ENCODE results near the gene MAP2K5. TPM values are rescaled to one million over a fixed set of nuclear protein-coding genes. Genes with fewer than 3 reads are reported as not detected.

The MAP2K5 gene
- total RNA-seq, 2 experiments from 2014 or later, result 22.2 to 27.9 TPM

GRCh38 chr15:67825881-67826716 lies 283.6 kb downstream of the MAP2K5 start:
- Mint-ChIP-seq H3K27ac (no peak overlapping the region), H3K36me3 (ENCODE audit: low read depth) (no peaks in the 10 kb centered on the region), H3K4me3 (peak overlapping the region; percentile 70), H3K27me3 (peaks cover 80% of the 10 kb centered on the region), H3K4me1 (ENCODE audit: low read depth) (peaks cover 65% of the 10 kb centered on the region), H3K9me3 (no peaks in the 10 kb centered on the region)
- Histone ChIP-seq H3K9me3 (ENCODE audit: control insufficient read depth in 1 of 2, insufficient read depth in 1 of 2, low read length in 2 of 2) (peaks cover 0 to 63% of the 10 kb centered on the region in 2 experiments), H3K27me3 (ENCODE audit: control insufficient read depth in 1 of 2, insufficient read depth in 2 of 2, low read length in 2 of 2) (peaks cover 73 to 85% of the 10 kb centered on the region in 2 experiments), H3K36me3 (ENCODE audit: insufficient read depth, low read length) (no peaks in the 10 kb centered on the region), H3K27ac (ENCODE audit: low read depth in 1 of 2, low read length in 2 of 2) (no peak overlapping the region), H3K4me1 (ENCODE audit: insufficient read depth, low read length) (peaks cover 82% of the 10 kb centered on the region), H3K4me3 (ENCODE audit: low read length) (no peak overlapping the region)
- DNase-seq, result peak in 2 of 14 experiments; percentile 29
- ChIA-PET CTCF (no interaction called here), POLR2A (interaction anchor here (1.7 kb wide), 1 partner anchor 42 kb away, joined by 5 read pairs; no protein-coding TSS in a partner anchor)
- TF ChIP-seq CTCF (IDR thresholded peaks at IDR 0.05), result no peak
- no peak for ATAC-seq (ENCODE audit: poor library complexity)
- intact Hi-C loops (cut with DNase I, micrococcal nuclease), result no loop called here

GRCh38 chr15:67826717-67827561 lies 284.4 kb downstream of the MAP2K5 start:
- Histone ChIP-seq H3K27ac (ENCODE audit: low read depth in 1 of 2, low read length in 2 of 2) (no peak overlapping the region), H3K4me1 (ENCODE audit: insufficient read depth, low read length) (peaks cover 73% of the 10 kb centered on the region), H3K27me3 (ENCODE audit: control insufficient read depth in 1 of 2, insufficient read depth in 2 of 2, low read length in 2 of 2) (peaks cover 69 to 84% of the 10 kb centered on the region in 2 experiments), H3K36me3 (ENCODE audit: insufficient read depth, low read length) (no peaks in the 10 kb centered on the region), H3K4me3 (ENCODE audit: low read length) (no peak overlapping the region), H3K9me3 (ENCODE audit: control insufficient read depth in 1 of 2, insufficient read depth in 1 of 2, low read length in 2 of 2) (peaks cover 0 to 57% of the 10 kb centered on the region in 2 experiments)
- CTCF ChIA-PET, result no interaction called here
- Mint-ChIP-seq H3K27me3 (peaks cover 80% of the 10 kb centered on the region), H3K36me3 (ENCODE audit: low read depth) (no peaks in the 10 kb centered on the region), H3K4me1 (ENCODE audit: low read depth) (peaks cover 56% of the 10 kb centered on the region), H3K27ac (no peak overlapping the region), H3K4me3 (no peak overlapping the region), H3K9me3 (no peaks in the 10 kb centered on the region)
- intact Hi-C loops (cut with DNase I, micrococcal nuclease), result no loop called here
- POLR2A ChIA-PET, result interaction anchor here (1.7 kb wide), 1 partner anchor 43 kb away, joined by 5 read pairs; no protein-coding TSS in a partner anchor
- DNase-seq (peak in 2 of 14 experiments; percentile 28 to 29), ATAC-seq (ENCODE audit: poor library complexity) (no peak)
- no peak for TF ChIP-seq CTCF (IDR thresholded peaks at IDR 0.05)

GRCh38 chr15:67827562-67828277 lies 285.2 kb downstream of the MAP2K5 start:
- H3K27me3 ChIP-seq (ENCODE audit: control insufficient read depth in 1 of 2, insufficient read depth in 2 of 2, low read length in 2 of 2), result peaks cover 70 to 84% of the 10 kb centered on the region in 2 experiments

More at GRCh38 chr15:67827562-67828277, 285.2 kb downstream of the MAP2K5 start:
- no peak overlapping the region for H3K4me3 Mint-ChIP-seq
- no peak overlapping the region for H3K27ac ChIP-seq (ENCODE audit: low read depth in 1 of 2, low read length in 2 of 2)
- no peak for ATAC-seq (ENCODE audit: poor library complexity)
- no peak overlapping the region for H3K27ac Mint-ChIP-seq
- TF ChIP-seq CTCF (IDR thresholded peaks at IDR 0.05), result no peak
- intact Hi-C loops (cut with DNase I, micrococcal nuclease), result no loop called here
- H3K36me3 ChIP-seq (ENCODE audit: insufficient read depth, low read length), result no peaks in the 10 kb centered on the region
- peaks cover 80% of the 10 kb centered on the region for H3K27me3 Mint-ChIP-seq
- H3K4me3 ChIP-seq (ENCODE audit: low read length), result no peak overlapping the region
- H3K4me1 ChIP-seq (ENCODE audit: insufficient read depth, low read length), result peaks cover 70% of the 10 kb centered on the region
- H3K9me3 Mint-ChIP-seq, result no peaks in the 10 kb centered on the region
- DNase-seq, result peak in 2 of 14 experiments; percentile 25
- ChIA-PET CTCF (no interaction called here), POLR2A (interaction anchor here (1.5 to 1.7 kb wide), 2 partner anchors 13 to 43 kb away, joined by 3 to 5 read pairs; no protein-coding TSS in a partner anchor)
- H3K4me1 Mint-ChIP-seq (ENCODE audit: low read depth), result peaks cover 49% of the 10 kb centered on the region
- H3K9me3 ChIP-seq (ENCODE audit: control insufficient read depth in 1 of 2, insufficient read depth in 1 of 2, low read length in 2 of 2), result peaks cover 0 to 50% of the 10 kb centered on the region in 2 experiments
- H3K36me3 Mint-ChIP-seq (ENCODE audit: low read depth), result no peaks in the 10 kb centered on the region

All from CD4-positive, alpha-beta T cell (primary cell).